ENCODE measurements around the gene ACRV1. TPM values are rescaled to one million over a fixed set of nuclear protein-coding genes. Genes with fewer than 3 reads are reported as not detected.

ACRV1 gene
- total RNA-seq, 1 donor from 2014 or later: not detected

Other genes with a start within 250 kb of the ACRV1 start
- 56.0 TPM for gene FEZ1, start 184.6 kb downstream of the ACRV1 start, total RNA-seq (ENCODE audit: unreplicated experiment)
- 134 TPM for gene EI24, start 111.4 kb downstream of the ACRV1 start, total RNA-seq (ENCODE audit: unreplicated experiment)
- 202 TPM for gene STT3A, start 88.0 kb downstream of the ACRV1 start, total RNA-seq (ENCODE audit: unreplicated experiment)
- 57.0 TPM for gene CHEK1, start 55.7 kb downstream of the ACRV1 start, total RNA-seq (ENCODE audit: unreplicated experiment)
- not detected for gene PATE1, start 65.4 kb upstream of the ACRV1 start, total RNA-seq (ENCODE audit: unreplicated experiment)
- not detected for gene PATE2, start 98.0 kb upstream of the ACRV1 start, total RNA-seq (ENCODE audit: unreplicated experiment)
- not detected for gene PATE3, start 107.3 kb upstream of the ACRV1 start, total RNA-seq (ENCODE audit: unreplicated experiment)
- gene PATE4, start 152.5 kb upstream of the ACRV1 start, total RNA-seq (ENCODE audit: unreplicated experiment): 0.31 TPM
- gene HYLS1, start 206.8 kb upstream of the ACRV1 start, total RNA-seq (ENCODE audit: unreplicated experiment): 5.5 TPM
- gene PUS3, start 222.4 kb upstream of the ACRV1 start, total RNA-seq (ENCODE audit: unreplicated experiment): 13.1 TPM
- 7.5 TPM for gene DDX25, start 223.7 kb upstream of the ACRV1 start, total RNA-seq (ENCODE audit: unreplicated experiment)

All from endothelial cell (in vitro differentiated cells).